Measurements from ENCODE around the gene CCR6. TPM values are rescaled to one million over a fixed set of nuclear protein-coding genes. Genes with fewer than 3 reads are reported as not detected.

Gene CCR6
- total and polyA plus RNA-seq, 2 experiments from 2014 or later: not detected

DNA sequence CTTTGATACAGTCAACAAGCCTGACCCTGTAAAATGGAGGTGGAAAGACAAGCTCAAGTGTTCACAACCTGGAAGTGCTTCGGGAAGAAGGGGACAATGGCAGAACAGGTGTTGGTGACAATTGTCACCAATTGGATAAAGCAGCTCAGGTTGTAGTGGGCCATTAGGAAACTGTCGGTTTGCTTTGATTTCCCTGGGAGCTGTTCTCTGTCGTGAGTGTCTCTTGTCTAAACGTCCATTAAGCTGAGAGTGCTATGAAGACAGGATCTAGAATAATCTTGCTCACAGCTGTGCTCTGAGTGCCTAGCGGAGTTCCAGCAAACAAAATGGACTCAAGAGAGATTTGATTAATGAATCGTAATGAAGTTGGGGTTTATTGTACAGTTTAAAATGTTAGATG, 15.0 kb downstream of the CCR6 start:
- Histone ChIP-seq H3K4me3 (no peak overlapping the region), H2AFZ (no peak overlapping the region), H3K4me1 (ENCODE audit: insufficient read depth) (no peaks in the 10 kb centered on the region), H3K9me2 (ENCODE audit: insufficient read depth) (no peaks in the 10 kb centered on the region), H3K79me2 (ENCODE audit: insufficient read depth) (no peaks in the 10 kb centered on the region), H3K9me3 (ENCODE audit: low read depth) (no peaks in the 10 kb centered on the region), H3F3A (ENCODE audit: insufficient read depth) (no peaks in the 10 kb centered on the region), H3K27ac (no peak overlapping the region), H3K27me3 (replicated peaks; ENCODE audit: insufficient read depth) (no peaks in the 10 kb centered on the region), H4K20me1 (ENCODE audit: insufficient read depth) (no peaks in the 10 kb centered on the region), H3K9ac (no peak overlapping the region), H3K36me3 (ENCODE audit: low read depth) (no peaks in the 10 kb centered on the region), H3K4me2 (ENCODE audit: unreplicated experiment) (no peak overlapping the region)
- 11 to 13% methylated on average over 6 of the region's 6 CpGs for WGBS, 2 experiments (ENCODE audit: low coverage in 1 of 2, low lambda C conversion rate in 2 of 2, missing lambda C conversion rate in 2 of 2)
- in situ Hi-C loops (cut with MboI): no loop called here
- TF ChIP-seq EZH2phosphoT487 (IDR thresholded peaks at IDR 0.05; ENCODE audit: insufficient read depth, low read depth): no peak
- no peak for TF ChIP-seq EZH2 (IDR thresholded peaks at IDR 0.05; ENCODE audit: insufficient read depth, poor library complexity, severe bottlenecking)
- DNase-seq: no peak

DNA sequence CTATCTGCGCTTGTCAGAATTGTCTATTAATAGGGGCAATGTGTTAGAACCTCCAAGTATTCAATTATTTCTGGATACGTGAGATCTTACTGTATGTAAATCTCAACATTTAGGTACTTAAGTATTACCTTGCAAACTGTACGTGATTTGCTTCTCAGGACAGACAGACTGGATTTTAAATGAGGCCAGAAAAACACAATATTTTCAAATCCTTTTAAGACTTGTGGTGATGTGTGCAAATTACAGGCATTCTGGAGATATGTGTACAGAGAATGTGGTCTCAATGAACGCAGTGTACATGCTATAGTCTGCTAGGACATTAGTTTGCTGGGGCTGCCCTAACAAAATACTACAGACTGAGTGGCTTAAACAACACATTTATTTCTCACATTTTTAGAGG, 16.9 kb downstream of the CCR6 start:
- no peaks in the 10 kb centered on the region for H3K27me3 ChIP-seq (replicated peaks; ENCODE audit: insufficient read depth)
- no peak overlapping the region for H2AFZ ChIP-seq
- H3K9me3 ChIP-seq (ENCODE audit: low read depth): no peaks in the 10 kb centered on the region
- no peak overlapping the region for H3K4me3 ChIP-seq
- H3K36me3 ChIP-seq (ENCODE audit: low read depth): no peaks in the 10 kb centered on the region
- DNase-seq: no peak
- 45 to 48% methylated on average over 4 of the region's 4 CpGs for WGBS, 2 experiments (ENCODE audit: low coverage in 1 of 2, low lambda C conversion rate in 2 of 2, missing lambda C conversion rate in 2 of 2)
- no peak for TF ChIP-seq EZH2phosphoT487 (IDR thresholded peaks at IDR 0.05; ENCODE audit: insufficient read depth, low read depth)
- no peak for TF ChIP-seq EZH2 (IDR thresholded peaks at IDR 0.05; ENCODE audit: insufficient read depth, poor library complexity, severe bottlenecking)
- H4K20me1 ChIP-seq (ENCODE audit: insufficient read depth): no peaks in the 10 kb centered on the region
- H3K4me1 ChIP-seq (ENCODE audit: insufficient read depth): no peaks in the 10 kb centered on the region
- H3K27ac ChIP-seq: no peak overlapping the region
- H3K4me2 ChIP-seq (ENCODE audit: unreplicated experiment): no peak overlapping the region
- no peak overlapping the region for H3K9ac ChIP-seq
- no peaks in the 10 kb centered on the region for H3K79me2 ChIP-seq (ENCODE audit: insufficient read depth)
- no peaks in the 10 kb centered on the region for H3K9me2 ChIP-seq (ENCODE audit: insufficient read depth)
- H3F3A ChIP-seq (ENCODE audit: insufficient read depth): no peaks in the 10 kb centered on the region
- in situ Hi-C loops (cut with MboI): no loop called here

- no peaks in the 10 kb centered on the region for H3K9me2 ChIP-seq (ENCODE audit: insufficient read depth)
- H3K4me3 ChIP-seq: no peak overlapping the region
- no peaks in the 10 kb centered on the region for H3K9me3 ChIP-seq (ENCODE audit: low read depth)
- no peak overlapping the region for H3K27ac ChIP-seq
- no peaks in the 10 kb centered on the region for H3K27me3 ChIP-seq (replicated peaks; ENCODE audit: insufficient read depth)
- 21 to 29% methylated on average over 10 of the region's 10 CpGs for WGBS, 2 experiments (ENCODE audit: low coverage in 1 of 2, low lambda C conversion rate in 2 of 2, missing lambda C conversion rate in 2 of 2)
- in situ Hi-C loops (cut with MboI): no loop called here
- no peak for DNase-seq
- no peak overlapping the region for H3K9ac ChIP-seq
- no peaks in the 10 kb centered on the region for H3K4me1 ChIP-seq (ENCODE audit: insufficient read depth)
- no peaks in the 10 kb centered on the region for H3K79me2 ChIP-seq (ENCODE audit: insufficient read depth)
- no peak overlapping the region for H3K4me2 ChIP-seq (ENCODE audit: unreplicated experiment)
- no peaks in the 10 kb centered on the region for H3K36me3 ChIP-seq (ENCODE audit: low read depth)
- no peak overlapping the region for H2AFZ ChIP-seq
- TF ChIP-seq EZH2 (IDR thresholded peaks at IDR 0.05; ENCODE audit: insufficient read depth, poor library complexity, severe bottlenecking) (no peak), EZH2phosphoT487 (IDR thresholded peaks at IDR 0.05; ENCODE audit: insufficient read depth, low read depth) (no peak)
- no peaks in the 10 kb centered on the region for H3F3A ChIP-seq (ENCODE audit: insufficient read depth)
- H4K20me1 ChIP-seq (ENCODE audit: insufficient read depth): no peaks in the 10 kb centered on the region
These were observed 17.9 kb downstream of the CCR6 start for GRCh38 chr6:167140589-167141474.

GRCh38 chr6:167141667-167142432, 19.0 kb downstream of the CCR6 start:
- Histone ChIP-seq H3K9me2 (ENCODE audit: insufficient read depth) (no peaks in the 10 kb centered on the region), H3K27ac (no peak overlapping the region), H4K20me1 (ENCODE audit: insufficient read depth) (no peaks in the 10 kb centered on the region), H3K27me3 (replicated peaks; ENCODE audit: insufficient read depth) (no peaks in the 10 kb centered on the region), H3K4me3 (no peak overlapping the region), H3K4me2 (ENCODE audit: unreplicated experiment) (no peak overlapping the region), H2AFZ (no peak overlapping the region), H3F3A (ENCODE audit: insufficient read depth) (no peaks in the 10 kb centered on the region), H3K9ac (no peak overlapping the region), H3K79me2 (ENCODE audit: insufficient read depth) (no peaks in the 10 kb centered on the region), H3K36me3 (ENCODE audit: low read depth) (no peaks in the 10 kb centered on the region), H3K9me3 (ENCODE audit: low read depth) (no peaks in the 10 kb centered on the region), H3K4me1 (ENCODE audit: insufficient read depth) (no peaks in the 10 kb centered on the region)
- peak; percentile 13 for DNase-seq
- TF ChIP-seq EZH2 (IDR thresholded peaks at IDR 0.05; ENCODE audit: insufficient read depth, poor library complexity, severe bottlenecking): no peak
- TF ChIP-seq EZH2phosphoT487 (IDR thresholded peaks at IDR 0.05; ENCODE audit: insufficient read depth, low read depth): no peak
- in situ Hi-C loops (cut with MboI): no loop called here
- 17 to 25% methylated on average over 18 of the region's 18 CpGs for WGBS, 2 experiments (ENCODE audit: low coverage in 1 of 2, low lambda C conversion rate in 2 of 2, missing lambda C conversion rate in 2 of 2)

Data from GM23248 (cell line).